Endodermal cell (in vitro differentiated cells): ENCODE data around the gene KREMEN1. TPM values are rescaled to one million over a fixed set of nuclear protein-coding genes. Genes with fewer than 3 reads are reported as not detected.

ENCODE experiments used
- DNase-seq: peaks from one replicate; pipeline ENCODE4 v3.0.0-alpha.2; 2017
- H3K27ac ChIP-seq: 2 replicates; pipeline ENCODE4 v1.5.1; 2013; ENCODE audit warnings: mild to moderate bottlenecking, low read depth, low read length, moderate library complexity
- H3K27me3 ChIP-seq: 2 replicates; pipeline ENCODE4 v1.6.1; 2013; ENCODE audit warnings: mild to moderate bottlenecking, low read length, moderate library complexity; ENCODE audit not compliant: insufficient read depth, control insufficient read depth, poor library complexity, severe bottlenecking
- H3K36me3 ChIP-seq: 2 replicates; pipeline ENCODE4 v1.7.0; 2013; ENCODE audit warnings: mild to moderate bottlenecking, low read length, moderate library complexity; ENCODE audit not compliant: control insufficient read depth, insufficient read depth
- H3K4me1 ChIP-seq: one replicate; pipeline ENCODE4 v1.7.0; 2013; ENCODE audit warnings: low read length; ENCODE audit not compliant: control insufficient read depth, insufficient read depth
- H3K4me3 ChIP-seq: 2 replicates; pipeline ENCODE4 v1.5.1; 2013; ENCODE audit warnings: mild to moderate bottlenecking, low read length, moderate library complexity
- H3K9ac ChIP-seq: 2 replicates; pipeline ENCODE4 v1.6.1; 2013; ENCODE audit warnings: mild to moderate bottlenecking, low read length, moderate library complexity; ENCODE audit not compliant: poor library complexity, severe bottlenecking; ENCODE audit errors: extremely low read depth
- H3K9me3 ChIP-seq: 2 replicates; pipeline ENCODE4 v1.6.1; 2013; ENCODE audit warnings: mild to moderate bottlenecking, low read length, moderate library complexity; ENCODE audit not compliant: control insufficient read depth
- H3K27ac Mint-ChIP-seq: 2 replicates; pipeline ENCODE4 v1.8.0; 2020; ENCODE audit warnings: mixed read lengths
- H3K27me3 Mint-ChIP-seq: 2 replicates; pipeline ENCODE4 v1.8.0; 2021; ENCODE audit warnings: mild to moderate bottlenecking, mixed read lengths; ENCODE audit not compliant: insufficient read depth
- H3K36me3 Mint-ChIP-seq: 2 replicates; pipeline ENCODE4 v1.8.0; 2020; ENCODE audit warnings: low read depth, mixed read lengths
- H3K4me1 Mint-ChIP-seq: 2 replicates; pipeline ENCODE4 v1.8.0; 2020; ENCODE audit warnings: mixed read lengths
- H3K4me3 Mint-ChIP-seq: 2 replicates; pipeline ENCODE4 v1.8.0; 2020; ENCODE audit warnings: mild to moderate bottlenecking, moderate library complexity, mixed read lengths
- H3K9me3 Mint-ChIP-seq: 2 replicates; pipeline ENCODE4 v1.8.0; 2020; ENCODE audit warnings: mild to moderate bottlenecking, mixed read lengths
- CTCF ChIP-seq: fragments of 200-600 bp; sonication (generic); conservative IDR thresholded peaks from 2 replicates; pipeline ENCODE4 v1.5.0; 2021; ENCODE audit warnings: antibody characterized with exemption, mild to moderate bottlenecking
- WGBS, 2 experiments: methylation state at CpG; one replicate each; pipeline versions ENCODE4 v1.1.5 to v1.1.7; 2013; ENCODE audit warnings: missing lambda C conversion rate in 2 of 2, mixed read lengths in 1 of 2; ENCODE audit not compliant: insufficient coverage in 1 of 2, insufficient read length in 1 of 2; 5-methylcytosine and 5-hydroxymethylcytosine counted together
- total RNA-seq, 2 donors: library from RNA; stranded (reverse); fragmentation: NEBNext Ultra II Directional in 1 of 2; extraction: Animal tissue kit (Norgen Biotek cat#: 25700) in 1 of 2; gene quantifications; 2 replicates in 1 of 2; 3 replicates in 1 of 2; pipeline ENCODE4 v1.2.1, GENCODE V29; 2021

KREMEN1 gene
- total RNA-seq, 2 donors from 2014 or later: 6.2 to 7.5 TPM

- no peaks in the 10 kb centered on the region for H3K9me3 Mint-ChIP-seq
- Histone ChIP-seq H3K4me1 (no peaks in the 10 kb centered on the region), H3K9me3 (no peaks in the 10 kb centered on the region), H3K9ac (no peak overlapping the region), H3K27ac (no peak overlapping the region), H3K4me3 (peak overlapping the region; percentile 78), H3K36me3 (no peaks in the 10 kb centered on the region), H3K27me3 (peaks cover 59% of the 10 kb centered on the region)
- H3K4me3 Mint-ChIP-seq: peak overlapping the region; percentile 65
- peaks cover 19% of the 10 kb centered on the region for H3K4me1 Mint-ChIP-seq
- peaks cover 52% of the 10 kb centered on the region for H3K27me3 Mint-ChIP-seq
- H3K27ac Mint-ChIP-seq: no peak overlapping the region
- no peak for DNase-seq
- no peak for TF ChIP-seq CTCF
- H3K36me3 Mint-ChIP-seq: no peaks in the 10 kb centered on the region
- 72 to 87% methylated on average over 7 to 10 of the region's 10 CpGs for WGBS, 2 experiments
Observed at GRCh38 chr22:29074276-29074772, 1.5 kb downstream of the KREMEN1 start.

- peaks cover 21% of the 10 kb centered on the region for H3K27me3 Mint-ChIP-seq
- no peaks in the 10 kb centered on the region for H3K9me3 ChIP-seq
- no peak overlapping the region for H3K4me3 ChIP-seq
- H3K4me1 ChIP-seq: no peaks in the 10 kb centered on the region
- TF ChIP-seq CTCF: no peak
- WGBS, 2 experiments: 94 to 100% methylated on average over 4 to 5 of the region's 6 CpGs
- H3K27ac Mint-ChIP-seq: no peak overlapping the region
- no peak overlapping the region for H3K27ac ChIP-seq
- no peak for DNase-seq
- peaks cover 27% of the 10 kb centered on the region for H3K27me3 ChIP-seq
- H3K9me3 Mint-ChIP-seq: no peaks in the 10 kb centered on the region
- no peak overlapping the region for H3K4me3 Mint-ChIP-seq
- peaks cover 15% of the 10 kb centered on the region for H3K4me1 Mint-ChIP-seq
- H3K9ac ChIP-seq: no peak overlapping the region
- no peaks in the 10 kb centered on the region for H3K36me3 Mint-ChIP-seq
- H3K36me3 ChIP-seq: no peaks in the 10 kb centered on the region
Observed at GRCh38 chr22:29078036-29078868, 5.4 kb downstream of the KREMEN1 start.

- H3K27ac Mint-ChIP-seq: no peak overlapping the region
- 93 to 94% methylated on average over 3 to 5 of the region's 6 CpGs for WGBS, 2 experiments
- no peaks in the 10 kb centered on the region for H3K4me1 ChIP-seq
Observed at GRCh38 chr22:29078869-29079207, 6.0 kb downstream of the KREMEN1 start.

More at GRCh38 chr22:29078869-29079207, 6.0 kb downstream of the KREMEN1 start:
- Mint-ChIP-seq H3K9me3 (no peaks in the 10 kb centered on the region), H3K27me3 (peaks cover 16% of the 10 kb centered on the region), H3K36me3 (no peaks in the 10 kb centered on the region), H3K4me3 (no peak overlapping the region), H3K4me1 (peaks cover 18% of the 10 kb centered on the region)
- Histone ChIP-seq H3K36me3 (no peaks in the 10 kb centered on the region), H3K9me3 (no peaks in the 10 kb centered on the region), H3K4me3 (no peak overlapping the region), H3K27ac (no peak overlapping the region), H3K27me3 (peaks cover 21% of the 10 kb centered on the region), H3K9ac (no peak overlapping the region)
- TF ChIP-seq CTCF: no peak
- no peak for DNase-seq
